Measurements from ENCODE around the gene POP4.

POP4 gene

DNA sequence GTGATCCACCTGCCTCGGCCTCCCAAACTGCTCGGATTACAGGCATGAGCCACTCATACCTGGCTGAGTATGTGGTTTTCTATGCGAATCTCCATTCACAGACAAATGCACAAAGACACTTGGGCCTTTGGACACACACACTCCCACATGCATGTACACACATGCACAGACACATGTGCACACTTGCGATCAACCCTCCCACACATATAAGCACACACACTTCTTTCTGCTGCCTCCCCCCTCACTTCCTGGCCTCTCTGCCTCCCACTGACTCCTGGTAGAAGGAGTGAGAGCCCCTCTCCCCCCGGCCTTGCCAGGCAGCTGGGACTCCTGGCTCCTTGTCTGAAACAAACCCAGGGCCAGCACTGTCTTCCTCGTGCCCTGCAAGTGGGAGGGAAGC lies 29.9 kb downstream of the POP4 start:
- DNase-seq: no peak

DNA sequence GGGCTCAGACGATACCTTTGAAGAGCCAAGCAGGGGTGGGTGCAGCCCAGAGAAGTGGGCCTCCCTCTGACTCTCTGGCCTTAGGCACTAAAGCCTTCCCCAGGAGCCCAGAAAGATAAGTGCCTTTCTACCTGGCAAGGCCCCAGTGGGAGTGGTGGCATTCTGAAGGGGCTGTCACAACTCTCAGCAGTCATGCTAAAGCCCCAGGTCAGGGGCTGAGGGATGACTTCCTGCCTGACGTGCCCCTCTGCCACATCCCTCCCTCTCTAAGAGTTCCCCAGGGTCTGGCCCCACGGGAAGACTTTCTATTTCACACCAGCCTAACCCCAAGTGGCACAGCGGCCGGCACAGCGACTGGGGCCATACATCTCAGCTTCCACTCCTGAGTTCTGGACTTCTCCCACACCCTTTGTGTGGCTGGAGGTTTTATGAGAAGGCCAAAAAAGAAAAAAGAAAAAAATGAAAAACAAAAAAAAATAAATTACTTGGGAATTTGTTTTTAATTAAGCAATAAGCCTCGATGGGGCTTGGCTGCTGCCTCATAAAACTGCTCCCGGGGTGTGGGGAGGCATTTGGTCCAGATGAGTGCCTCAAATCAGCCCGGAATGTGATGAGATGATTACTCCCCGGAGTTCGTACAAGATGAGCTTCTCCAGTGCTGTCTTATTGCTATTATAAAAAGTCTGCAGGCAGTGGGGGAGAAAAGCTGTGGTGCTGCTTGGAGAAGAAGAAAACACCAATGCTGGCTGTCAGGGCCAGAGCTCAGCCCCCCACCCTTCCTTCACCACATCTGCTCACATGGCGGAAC lies 30.7 kb downstream of the POP4 start:
- no peak for DNase-seq

DNA sequence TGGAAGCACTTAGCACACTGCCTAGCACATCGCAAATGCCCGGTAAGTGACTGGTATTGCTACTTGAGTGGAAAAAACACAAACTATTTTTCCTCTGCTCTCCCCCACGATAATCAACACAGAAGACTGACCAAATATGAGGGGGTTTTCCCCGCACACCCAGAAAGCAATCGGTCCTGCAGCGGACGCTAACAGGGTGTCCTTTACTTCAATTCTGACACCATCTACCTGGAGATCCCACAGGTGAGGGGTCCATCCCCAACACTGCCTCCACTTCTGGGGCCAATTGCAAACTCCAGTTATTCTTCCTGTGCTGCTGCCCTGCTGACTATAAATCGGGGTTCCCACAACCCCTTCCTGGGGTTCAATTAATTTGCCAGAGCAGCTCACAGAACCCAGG lies 33.0 kb downstream of the POP4 start:
- DNase-seq: no peak

DNA sequence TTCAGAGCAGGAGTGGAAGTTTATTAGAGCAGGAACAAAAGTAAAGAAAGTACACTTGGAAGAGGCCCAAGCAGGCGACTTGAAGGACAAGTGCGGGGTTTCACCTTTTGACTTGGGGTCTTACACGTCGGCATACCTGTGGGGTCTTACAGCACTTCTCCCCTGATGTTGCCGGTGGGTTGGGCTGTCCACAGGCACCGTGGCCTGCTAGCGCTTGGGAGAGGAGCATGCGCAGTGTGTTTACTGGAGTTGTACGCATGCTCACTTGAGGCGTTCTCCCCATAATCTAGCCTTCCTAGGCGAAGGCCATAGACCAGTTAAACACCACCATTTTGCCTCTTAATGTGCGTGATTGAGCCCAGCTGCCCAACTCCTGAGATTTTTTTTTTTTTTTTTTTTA lies 34.1 kb downstream of the POP4 start:
- DNase-seq: no peak

DNA sequence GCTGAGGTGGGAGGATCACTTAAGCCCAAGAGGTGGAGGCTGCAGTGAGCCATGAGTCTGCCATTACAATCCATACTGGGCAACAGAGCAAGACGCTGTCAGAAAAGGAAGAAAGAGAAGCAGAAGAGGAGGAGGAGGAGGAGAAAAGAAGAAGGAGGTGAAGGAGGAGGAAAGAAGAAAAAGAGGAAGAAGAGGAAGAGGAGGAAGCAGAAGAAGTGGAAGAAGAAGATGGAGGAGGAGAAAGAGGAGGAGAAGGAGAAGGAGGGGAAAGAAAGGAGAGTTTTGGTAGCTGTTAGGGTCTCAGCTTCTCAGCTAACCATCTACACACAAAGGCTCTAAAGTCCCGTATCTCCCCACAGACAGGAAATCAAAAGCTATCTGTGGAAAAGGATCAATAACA lies 35.5 kb downstream of the POP4 start:
- DNase-seq: no peak

DNA sequence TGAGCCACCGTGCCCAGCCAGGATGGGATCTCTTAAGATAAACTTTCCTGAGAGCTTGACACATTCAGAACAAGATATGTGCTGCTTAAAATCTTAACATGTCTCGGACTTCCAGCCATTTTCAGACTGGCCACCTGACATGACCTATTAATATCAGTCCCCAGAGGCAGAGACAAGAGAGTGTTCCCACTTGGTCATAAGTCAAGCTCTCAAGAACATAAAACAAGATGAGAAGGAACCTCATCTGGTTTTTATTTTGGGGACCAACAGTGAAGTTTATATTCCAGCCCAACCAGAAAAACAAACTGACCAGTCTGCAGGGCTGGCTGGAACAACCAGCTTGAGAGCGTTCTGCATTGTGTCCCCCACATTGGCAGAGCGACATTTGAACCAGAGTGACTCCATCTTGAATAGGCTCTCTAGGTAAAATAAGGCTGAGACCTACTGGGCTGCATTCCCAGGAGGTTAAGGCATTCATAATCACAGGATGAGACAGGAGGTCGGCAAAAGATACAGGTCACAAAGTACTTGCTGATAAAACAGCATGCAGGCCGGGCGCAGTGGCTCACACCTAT lies 37.4 kb downstream of the POP4 start:
- no peak for DNase-seq

DNA sequence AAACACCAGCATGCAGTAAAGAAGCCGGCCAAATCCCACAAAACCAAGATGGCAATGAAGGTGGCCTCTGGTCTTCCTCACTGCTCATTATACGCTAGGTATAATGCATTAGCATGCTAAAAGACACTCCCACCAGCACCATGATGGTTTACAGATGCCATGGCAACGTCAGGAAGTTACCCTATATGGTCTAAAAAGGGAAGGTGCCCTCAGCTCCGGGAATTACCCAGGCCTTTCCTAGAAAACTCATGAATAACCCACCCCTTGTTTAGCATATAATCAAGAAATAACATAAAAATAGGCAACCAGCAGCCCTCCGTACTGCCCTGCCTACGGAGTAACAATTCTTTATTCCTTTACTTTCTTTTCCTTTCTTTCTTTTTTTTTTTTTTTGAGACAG lies 38.1 kb downstream of the POP4 start:
- DNase-seq: no peak

DNA sequence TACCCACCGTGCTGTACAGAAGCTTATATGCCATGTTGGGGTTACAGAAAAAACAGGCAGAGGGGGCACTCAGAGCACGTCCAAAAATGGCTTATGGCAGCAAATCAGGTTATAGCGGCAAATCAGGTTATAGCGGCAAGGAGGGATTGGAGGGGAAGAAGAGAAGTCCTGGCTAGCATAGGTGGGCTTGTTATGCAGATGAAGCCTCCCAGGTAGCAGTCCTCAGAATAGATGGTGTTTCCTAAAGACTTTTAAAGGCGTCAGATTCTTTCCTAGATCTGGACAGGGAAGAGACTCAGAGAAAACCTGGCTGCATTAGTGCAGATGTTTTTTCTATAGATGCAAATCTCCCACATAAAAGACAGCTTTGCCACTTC lies 39.4 kb downstream of the POP4 start:
- no peak for DNase-seq

DNA sequence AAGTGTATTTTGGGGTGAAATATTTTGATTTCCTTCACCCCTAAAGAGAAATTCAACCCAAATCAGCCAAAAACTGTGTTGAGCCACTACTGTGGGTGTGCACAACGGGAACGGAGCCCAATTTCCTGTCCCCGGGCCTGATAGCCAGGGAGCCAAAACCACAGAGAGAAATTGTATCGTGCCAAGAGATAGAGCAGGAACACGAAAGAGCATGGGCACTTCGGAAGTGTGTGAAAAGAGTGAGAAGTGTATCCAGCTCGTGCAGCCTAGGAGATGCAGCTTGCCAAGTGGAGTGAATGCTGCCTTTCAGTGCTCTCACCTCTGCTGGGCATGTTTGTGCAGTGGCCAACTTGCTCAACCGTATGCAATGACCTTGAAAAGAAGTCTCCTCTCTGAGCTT lies 39.8 kb downstream of the POP4 start:
- no peak for DNase-seq

DNA sequence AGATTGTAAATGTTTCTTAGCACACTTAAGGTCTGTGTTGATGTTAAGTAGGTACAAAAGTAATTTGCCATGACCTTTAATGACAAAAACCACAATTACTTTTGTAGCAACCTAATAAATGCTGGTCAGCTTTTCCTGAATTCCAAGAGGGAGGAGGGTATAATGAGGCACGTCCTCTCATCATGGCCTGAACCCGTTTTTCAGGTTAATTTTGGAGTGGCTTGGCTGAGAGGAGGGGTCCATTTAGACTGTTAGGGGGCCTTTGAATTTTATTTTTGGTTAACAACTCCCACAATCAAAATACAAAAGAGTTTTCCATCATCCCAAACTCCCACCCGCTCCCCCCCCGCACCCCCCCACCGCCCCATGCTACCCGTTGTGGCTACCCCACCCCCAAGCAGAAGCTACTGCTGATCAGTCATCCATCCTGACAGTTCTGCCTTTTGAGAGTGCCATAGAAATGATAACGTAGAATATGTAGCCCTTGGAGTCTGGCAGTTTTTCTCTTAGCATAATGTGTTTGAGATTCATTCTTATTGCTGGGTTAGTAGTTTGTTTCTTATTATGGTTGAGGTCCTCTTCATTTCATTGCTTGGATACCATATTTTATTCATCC lies 44.8 kb downstream of the POP4 start:
- no peak for DNase-seq

DNA sequence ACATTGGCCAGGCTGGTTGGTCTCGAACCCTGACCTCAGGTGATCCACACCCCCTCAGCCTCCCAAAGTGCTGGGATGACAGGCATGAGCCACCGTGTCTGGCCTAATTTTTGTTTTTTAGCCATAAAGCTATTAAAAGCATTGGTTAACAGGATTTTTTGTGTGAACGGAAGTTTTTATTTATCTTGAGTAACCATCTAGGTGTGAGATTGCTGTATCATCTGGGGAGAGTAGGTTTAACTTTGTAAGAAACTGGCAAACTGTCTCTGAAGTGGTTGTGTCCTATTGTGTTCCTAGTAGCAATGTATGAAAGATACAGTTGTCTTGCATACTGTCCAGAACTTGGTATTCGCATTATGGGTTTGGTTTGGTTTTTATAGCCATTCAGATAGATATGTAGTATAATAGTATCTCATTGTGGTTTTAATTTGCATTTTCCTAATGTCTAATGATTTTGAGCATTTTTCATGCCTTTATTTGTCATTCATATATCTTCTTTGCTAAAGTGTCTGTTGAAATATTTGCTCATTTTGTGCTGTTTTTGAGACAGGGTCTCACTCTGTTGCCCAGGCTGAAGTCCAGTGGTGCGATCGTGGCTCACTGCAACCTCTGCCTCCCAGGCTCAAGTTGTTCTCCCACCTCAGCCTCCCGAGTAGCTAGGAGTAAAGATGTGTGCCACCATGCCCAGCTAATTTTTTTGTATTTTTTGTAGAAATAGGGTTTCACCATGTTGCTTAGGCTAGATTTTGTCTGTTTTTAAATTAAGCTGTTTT lies 45.7 kb downstream of the POP4 start:
- DNase-seq: no peak

DNA sequence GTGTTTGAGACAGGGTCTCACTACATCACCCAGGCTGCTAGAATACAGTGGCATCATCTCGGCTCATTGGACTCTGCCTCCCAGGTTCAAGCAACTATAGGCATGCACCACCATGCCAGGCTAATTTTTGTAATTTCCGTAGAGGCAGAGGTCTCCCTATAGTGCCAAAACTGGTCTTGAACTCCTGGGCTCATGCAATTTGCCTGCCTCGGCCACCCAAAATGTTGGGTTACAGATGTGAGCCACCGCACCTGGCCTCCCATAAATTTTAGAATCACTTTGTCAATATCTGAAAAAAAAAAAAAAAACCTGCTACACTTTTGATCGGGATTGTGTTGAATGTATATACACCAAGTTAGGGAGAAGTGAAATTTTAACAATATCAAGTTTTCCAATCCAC lies 47.3 kb downstream of the POP4 start:
- DNase-seq: no peak

DNA sequence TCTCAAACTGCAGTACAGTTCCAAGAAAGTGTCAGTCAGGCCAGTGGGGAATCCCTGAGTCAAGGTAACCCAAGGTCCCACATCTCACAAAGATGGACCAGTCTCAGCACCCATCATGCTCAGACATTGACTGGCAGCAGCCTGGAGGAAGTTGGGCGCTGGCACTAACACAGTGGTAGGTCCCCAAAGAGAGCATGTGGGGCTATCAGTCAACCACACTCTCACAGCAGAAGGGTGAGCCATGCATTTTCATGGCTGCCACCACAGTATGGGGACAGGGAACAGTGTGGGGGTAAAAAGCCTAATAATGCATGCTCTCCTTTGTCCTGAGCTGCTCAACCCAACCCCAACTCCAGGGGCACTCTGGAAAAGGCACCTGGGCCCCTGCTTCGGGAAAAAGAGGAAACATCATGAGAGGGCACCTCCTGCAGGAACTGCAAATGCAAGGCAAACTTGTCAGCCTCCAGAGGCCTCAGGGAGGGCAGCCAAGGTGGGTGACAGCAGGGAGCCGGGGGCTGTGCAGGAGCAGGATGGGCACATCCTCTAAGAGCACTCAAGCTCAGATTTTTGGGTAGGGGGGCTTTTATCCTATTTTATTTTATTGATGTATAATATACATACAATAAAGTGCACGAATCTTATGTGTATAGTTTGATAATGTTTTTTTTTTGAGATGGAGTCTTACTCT lies 49.7 kb downstream of the POP4 start:
- no peak for DNase-seq

DNA sequence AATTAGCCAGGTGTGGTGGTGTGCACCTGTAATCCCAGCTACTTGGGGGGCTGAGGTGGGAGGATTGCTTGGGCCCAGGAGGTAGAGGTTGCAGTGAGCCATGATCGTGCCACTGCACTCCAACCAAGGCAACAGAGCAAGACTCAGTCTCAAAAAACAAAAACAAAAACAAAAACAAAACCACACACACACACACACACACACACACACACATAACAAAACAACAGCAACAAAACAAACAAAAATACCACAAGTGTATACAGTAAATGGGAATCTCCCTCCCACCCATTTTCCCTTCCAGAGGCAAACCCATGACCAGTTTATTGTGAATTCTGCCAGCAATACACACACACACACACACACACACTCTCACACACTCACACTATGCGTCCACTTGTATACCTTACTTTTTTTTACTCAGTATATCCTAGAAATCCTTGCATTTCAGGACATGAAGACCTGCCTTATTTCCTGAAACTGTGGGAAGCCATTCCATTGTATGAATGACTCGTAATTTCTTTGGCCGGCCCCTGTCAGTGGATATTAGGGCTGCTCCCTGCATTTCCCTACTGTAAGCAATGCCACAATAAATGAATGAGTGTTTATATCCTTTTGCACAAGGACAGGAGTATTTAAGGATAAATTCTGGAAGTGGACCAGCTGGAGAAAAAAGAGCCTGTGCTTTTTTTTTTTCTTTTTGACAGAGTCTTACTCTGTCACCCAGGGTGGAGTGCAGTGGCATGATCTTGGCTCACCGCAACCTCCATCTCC lies 52.3 kb downstream of the POP4 start:
- no peak for DNase-seq

DNA sequence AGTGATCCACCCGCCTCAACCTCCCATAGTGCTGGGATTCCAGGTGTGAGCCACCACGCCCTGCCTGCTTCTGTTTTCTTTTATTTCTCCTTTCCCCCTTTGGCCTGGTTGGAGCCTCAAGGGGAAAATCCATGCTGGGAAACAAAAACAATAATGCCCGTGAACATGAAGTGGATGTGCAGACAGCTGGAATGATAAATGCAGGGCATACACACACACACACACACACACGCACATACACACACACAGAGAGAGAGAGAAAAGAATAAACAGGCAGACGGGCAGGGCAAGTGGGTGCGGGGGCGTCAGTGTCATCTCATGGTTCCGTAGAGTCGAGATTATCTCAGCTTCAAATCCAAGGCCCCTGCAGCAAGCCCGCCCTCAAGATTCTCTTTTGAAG lies 54.8 kb downstream of the POP4 start:
- DNase-seq: no peak

DNA sequence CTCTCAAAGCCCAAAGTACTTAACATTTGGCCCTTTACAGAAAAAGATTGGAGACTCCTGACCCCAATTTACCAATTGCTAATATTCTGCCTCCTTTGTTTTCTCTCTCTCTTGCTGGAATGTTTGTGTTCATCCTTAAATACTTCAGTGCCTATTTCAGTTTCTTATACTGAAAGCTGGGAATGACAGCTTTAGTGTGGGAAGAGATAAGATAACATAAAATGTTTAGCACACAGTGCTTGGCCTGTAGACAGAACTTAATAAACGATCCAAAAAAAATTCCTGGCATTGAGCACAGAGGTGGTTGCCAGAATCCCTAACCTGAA lies 56.2 kb downstream of the POP4 start:
- DNase-seq: no peak

DNA sequence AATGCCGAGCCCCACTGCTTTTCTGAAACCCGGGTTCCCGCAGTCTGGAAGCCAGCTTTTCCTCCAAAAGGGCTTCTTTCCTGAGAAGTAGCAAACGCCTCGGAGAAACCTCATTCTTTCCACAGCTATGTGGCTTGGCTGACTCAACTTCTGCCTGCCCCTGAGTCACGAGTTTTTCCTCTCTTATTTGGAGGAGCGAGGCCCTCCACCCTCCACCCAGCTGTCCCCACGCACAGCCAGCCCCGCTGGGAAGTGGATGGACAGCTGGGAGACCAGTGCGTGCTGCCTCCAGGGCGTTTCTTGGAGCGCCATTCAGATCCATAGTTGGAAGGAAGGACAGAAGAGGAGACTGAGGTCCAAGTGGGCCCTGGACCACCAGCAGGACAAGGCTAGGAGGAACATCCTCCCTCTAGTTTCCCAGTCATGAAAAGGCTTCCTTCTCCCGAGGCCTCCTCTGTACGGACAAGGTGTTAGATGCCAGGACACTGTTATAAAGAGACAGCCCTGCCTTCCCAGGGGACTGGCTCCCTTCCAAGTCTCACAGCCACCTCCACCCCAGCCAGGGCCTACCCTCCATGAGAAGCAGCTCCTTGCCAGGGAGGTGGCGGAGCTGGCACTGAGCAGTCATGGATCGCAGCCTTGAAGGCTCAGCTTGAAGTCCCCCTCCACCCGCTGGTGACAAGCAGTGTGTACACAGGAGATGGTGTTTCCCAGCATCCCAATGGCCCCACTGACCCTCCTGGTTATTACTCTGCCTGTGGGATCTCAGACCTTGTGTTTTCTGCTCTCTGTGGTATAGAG lies 56.7 kb downstream of the POP4 start:
- DNase-seq: no peak

DNA sequence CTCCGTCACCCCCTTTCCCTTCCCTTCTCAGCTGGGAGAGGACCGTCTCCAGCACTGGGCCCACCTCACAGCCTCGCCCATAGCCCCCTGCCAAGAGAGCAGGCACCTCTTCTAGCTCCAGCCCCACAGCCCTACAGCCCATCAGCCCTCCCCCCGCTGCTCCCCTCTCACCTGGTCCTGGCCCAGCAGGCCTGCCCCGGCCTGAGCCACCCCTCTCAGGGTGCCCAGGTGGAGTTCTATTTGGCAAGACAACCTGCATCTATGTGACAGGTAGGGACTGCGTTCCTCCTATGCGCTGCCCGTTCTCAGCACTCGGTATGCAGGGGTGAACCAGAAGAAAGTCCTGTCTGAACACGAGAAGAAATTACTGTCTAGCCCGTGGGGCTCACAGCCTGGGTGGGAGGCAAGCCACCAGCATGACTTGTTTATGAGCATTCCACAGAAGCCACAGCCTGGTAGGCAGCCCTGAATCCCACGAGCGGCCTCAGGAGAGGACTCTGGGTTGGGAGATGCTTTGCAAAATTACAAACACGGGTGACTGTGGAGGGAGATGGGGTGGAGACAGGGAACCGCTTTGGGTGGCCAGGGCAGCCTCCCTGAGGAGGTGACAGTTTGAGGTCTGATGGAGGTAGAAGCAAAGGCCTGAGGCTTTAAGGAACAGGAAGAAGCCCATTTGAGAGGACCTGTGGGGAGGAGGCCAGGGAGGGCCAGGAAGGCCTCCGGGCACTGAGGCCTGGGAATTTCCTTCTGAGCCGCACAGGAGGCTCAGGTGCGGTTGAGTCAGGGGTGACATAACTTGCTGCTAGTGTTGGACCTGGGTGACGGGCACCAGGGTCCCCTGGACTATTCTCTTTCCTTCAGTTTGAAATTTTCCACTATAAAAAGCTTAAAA lies 58.0 kb downstream of the POP4 start:
- DNase-seq: no peak

DNA sequence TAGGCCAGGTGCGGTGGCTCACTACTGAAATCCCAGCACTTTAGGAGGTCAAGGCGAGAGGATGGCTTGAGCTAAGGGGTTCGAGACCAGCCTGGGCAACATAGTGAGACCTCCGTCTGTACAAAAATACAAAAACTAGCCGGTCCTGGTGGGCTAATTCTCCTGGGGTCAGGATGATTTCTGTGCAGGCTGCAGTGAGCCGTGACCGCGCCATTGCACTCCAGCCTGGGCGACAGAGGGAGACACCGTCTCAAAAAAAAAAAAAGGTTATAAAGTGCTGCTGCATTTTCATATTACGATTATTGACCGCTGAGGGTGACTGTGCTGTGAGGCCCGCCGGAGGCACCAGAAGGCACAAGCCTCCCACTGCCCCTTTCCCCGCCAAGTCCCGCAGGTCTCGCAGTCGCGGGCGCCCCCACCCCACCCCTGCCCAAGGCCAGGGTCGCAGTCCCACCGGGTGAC lies 58.7 kb downstream of the POP4 start:
- no peak for DNase-seq

DNA sequence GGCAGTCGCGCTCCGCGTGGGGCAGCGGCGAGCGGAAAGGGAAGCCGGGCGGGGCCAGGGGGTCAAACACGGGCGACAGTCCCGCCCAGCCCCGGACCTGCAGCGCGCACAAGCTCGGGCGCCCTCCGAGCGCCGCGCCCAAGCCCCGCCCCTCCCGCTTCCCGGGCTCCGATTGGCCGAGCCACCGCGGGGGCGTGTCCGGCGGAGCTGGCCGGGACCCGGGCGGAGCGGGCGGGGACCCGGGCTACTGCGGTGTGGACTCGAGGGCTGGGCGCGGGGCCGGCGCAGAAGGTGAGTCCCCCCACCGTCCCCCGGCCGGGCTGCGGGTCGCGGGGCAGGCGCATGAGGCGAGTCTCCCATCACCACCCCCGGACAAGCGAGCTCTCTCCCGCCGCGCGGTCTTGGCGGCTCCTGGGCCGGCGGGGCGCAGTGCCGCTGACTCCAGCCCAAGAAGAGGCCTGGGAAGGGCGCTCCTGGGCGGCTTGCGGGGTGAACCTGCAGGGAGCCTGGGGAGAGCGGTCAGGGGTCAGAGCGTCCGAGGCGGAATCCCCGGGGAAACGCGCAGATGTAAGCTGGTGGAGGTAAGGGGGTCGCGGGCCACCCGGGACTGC lies 59.2 kb downstream of the POP4 start, which contains the start of gene PLEKHF1:
PLEKHF1 (plus strand) TSS at position 247 of the 611 bp plus-strand sequence. CDS start 8,379 bp downstream, outside the sequence.
- no peak for DNase-seq
